ENCODE results near the gene PRXL2C.

The PRXL2C gene

DNA sequence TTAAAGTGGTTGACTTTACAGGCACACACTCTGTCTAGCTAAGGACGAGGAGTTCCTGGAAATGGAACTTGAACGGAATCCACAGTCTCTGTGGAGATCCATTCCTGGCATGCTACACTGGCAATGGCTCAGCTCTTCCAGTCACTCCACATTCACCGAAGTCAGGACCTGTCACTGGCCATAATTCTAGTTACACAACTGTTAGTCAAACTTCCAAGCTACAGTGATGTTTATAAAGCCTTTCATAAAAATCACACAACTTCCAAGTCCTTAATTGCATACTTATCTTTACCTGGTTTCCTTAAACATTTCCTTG lies 51.2 kb downstream of the PRXL2C start:
- H3K27me3 ChIP-seq = peaks cover 14% of the 10 kb centered on the region
- H3K27ac ChIP-seq = no peak overlapping the region
- H3K4me3 ChIP-seq (ENCODE audit: low read depth in 1 of 2, low read length in 1 of 2) = no peak overlapping the region

DNA sequence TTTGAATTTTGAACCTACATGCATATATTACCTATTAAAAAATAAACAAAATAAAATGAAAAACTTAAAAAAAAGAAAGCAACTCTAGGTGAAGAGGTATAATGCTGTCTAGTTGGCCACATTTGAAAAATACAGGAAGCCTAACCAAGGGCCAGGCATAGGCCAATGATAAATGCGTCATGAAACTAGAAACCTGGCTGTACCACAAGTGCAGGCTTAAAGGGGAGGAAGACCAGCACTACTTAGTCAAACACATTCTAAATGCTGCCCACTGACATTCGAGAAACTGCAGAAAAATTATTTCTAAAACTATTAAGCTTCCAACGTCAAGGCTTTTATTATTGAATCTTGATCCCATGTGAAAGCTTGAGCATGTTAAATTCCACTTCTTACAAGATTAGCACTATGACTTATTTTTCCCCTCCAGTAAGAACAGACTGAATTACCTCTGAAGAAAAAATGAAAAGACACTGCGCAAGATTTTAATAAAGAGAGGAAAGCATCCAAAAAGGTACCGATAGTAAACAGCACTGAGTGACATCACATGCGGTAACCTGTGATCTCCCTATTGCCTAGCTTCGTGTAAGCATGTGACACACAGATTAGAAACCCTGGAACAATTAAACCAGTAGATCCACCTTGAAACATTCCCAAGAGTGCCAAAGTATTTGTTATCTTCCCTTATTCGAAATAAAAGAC lies 51.7 kb downstream of the PRXL2C start:
- TF ChIP-seq, protein P1, sequence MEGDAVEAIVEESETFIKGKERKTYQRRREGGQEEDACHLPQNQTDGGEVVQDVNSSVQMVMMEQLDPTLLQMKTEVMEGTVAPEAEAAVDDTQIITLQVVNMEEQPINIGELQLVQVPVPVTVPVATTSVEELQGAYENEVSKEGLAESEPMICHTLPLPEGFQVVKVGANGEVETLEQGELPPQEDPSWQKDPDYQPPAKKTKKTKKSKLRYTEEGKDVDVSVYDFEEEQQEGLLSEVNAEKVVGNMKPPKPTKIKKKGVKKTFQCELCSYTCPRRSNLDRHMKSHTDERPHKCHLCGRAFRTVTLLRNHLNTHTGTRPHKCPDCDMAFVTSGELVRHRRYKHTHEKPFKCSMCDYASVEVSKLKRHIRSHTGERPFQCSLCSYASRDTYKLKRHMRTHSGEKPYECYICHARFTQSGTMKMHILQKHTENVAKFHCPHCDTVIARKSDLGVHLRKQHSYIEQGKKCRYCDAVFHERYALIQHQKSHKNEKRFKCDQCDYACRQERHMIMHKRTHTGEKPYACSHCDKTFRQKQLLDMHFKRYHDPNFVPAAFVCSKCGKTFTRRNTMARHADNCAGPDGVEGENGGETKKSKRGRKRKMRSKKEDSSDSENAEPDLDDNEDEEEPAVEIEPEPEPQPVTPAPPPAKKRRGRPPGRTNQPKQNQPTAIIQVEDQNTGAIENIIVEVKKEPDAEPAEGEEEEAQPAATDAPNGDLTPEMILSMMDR (IDR thresholded peaks at IDR 0.05) = no peak
- Histone ChIP-seq H3K27ac (no peak overlapping the region), H3K4me3 (ENCODE audit: low read depth in 1 of 2, low read length in 1 of 2) (no peak overlapping the region)

More for the DNA sequence above, 51.2 kb downstream of the PRXL2C start:
- Histone ChIP-seq H3K9me3 (no peaks in the 10 kb centered on the region), H3K36me3 (no peaks in the 10 kb centered on the region), H3K4me1 (ENCODE audit: control insufficient read depth in 1 of 2, insufficient read depth in 1 of 2, low read depth in 1 of 2, low read length in 1 of 2) (no peaks in the 10 kb centered on the region)
- TF ChIP-seq, protein P1 (IDR thresholded peaks at IDR 0.05) = no peak

DNA sequence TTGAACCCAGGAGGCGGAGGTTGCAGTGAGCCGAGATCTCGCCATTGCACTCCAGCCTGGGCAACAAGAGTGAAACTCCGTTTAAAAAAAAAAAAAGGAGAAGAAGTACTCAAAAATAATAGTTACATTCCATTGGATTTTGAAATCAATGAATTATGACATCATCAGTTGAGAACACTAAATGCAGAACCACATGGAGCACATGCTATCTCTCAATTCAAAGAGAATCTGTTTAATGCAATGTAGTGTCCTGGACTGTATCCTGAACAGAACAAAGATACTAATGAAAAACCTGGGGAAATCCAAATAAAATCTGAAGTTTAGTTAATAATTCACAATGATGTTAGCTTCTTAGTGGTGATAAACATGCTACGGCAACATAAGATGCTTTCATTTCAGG lies 55.8 kb downstream of the PRXL2C start:
- no peak overlapping the region for H3K27ac ChIP-seq
- no peaks in the 10 kb centered on the region for H3K36me3 ChIP-seq
- TF ChIP-seq, protein P1 (IDR thresholded peaks at IDR 0.05) = no peak
- no peak overlapping the region for H3K4me3 ChIP-seq (ENCODE audit: low read depth in 1 of 2, low read length in 1 of 2)
- no peaks in the 10 kb centered on the region for H3K9me3 ChIP-seq
- no peaks in the 10 kb centered on the region for H3K27me3 ChIP-seq
- no peaks in the 10 kb centered on the region for H3K4me1 ChIP-seq (ENCODE audit: control insufficient read depth in 1 of 2, insufficient read depth in 1 of 2, low read depth in 1 of 2, low read length in 1 of 2)

More for the DNA sequence above, 51.7 kb downstream of the PRXL2C start:
- Histone ChIP-seq H3K4me1 (ENCODE audit: control insufficient read depth in 1 of 2, insufficient read depth in 1 of 2, low read depth in 1 of 2, low read length in 1 of 2) (no peaks in the 10 kb centered on the region), H3K36me3 (no peaks in the 10 kb centered on the region), H3K27me3 (peaks cover 9% of the 10 kb centered on the region), H3K9me3 (no peaks in the 10 kb centered on the region)

- H3K9me3 ChIP-seq = no peaks in the 10 kb centered on the region
- H3K4me1 ChIP-seq (ENCODE audit: control insufficient read depth in 1 of 2, insufficient read depth in 1 of 2, low read depth in 1 of 2, low read length in 1 of 2) = no peaks in the 10 kb centered on the region
- no peaks in the 10 kb centered on the region for H3K27me3 ChIP-seq
- TF ChIP-seq, protein P1 (IDR thresholded peaks at IDR 0.05) = no peak
- no peaks in the 10 kb centered on the region for H3K36me3 ChIP-seq
- no peak overlapping the region for H3K27ac ChIP-seq
- no peak overlapping the region for H3K4me3 ChIP-seq (ENCODE audit: low read depth in 1 of 2, low read length in 1 of 2)
These were observed 58.5 kb downstream of the PRXL2C start for GRCh38 chr9:96596601-96597111.
